HepG2 (cell line): Measurements from ENCODE around the gene DPP7. TPM values are rescaled to one million over a fixed set of nuclear protein-coding genes. Genes with fewer than 3 reads are reported as not detected.

Experiments
- ATAC-seq: fragments of 200-7000 bp; cut with Tn5 transposase; 3 replicates; pipeline ENCODE4 v1.9.1; 2020; ENCODE audit warnings: mild to moderate bottlenecking, moderate library complexity
- BruUV-seq: library from RNA; stranded (reverse); fragments of 400-500 nt; replicated peaks from 2 replicates; lab custom pipeline; 2021; lab: Mats Ljungman, UMichigan
- CTCF ChIA-PET: fragments of 300-600 bp; formaldehyde crosslinking; extraction: SDS; loops from one replicate; lab custom pipeline; 2021; ENCODE audit warnings: low total read pairs, inconsistent platforms, low intra/inter-chr PET ratio; lab: Yijun Ruan, JAX
- POLR2A ChIA-PET: fragments of 350-600 bp; sonication (Branson Sonifier 250); formaldehyde crosslinking; loops from one replicate; lab custom pipeline; 2020; ENCODE audit warnings: antibody characterized with exemption, inconsistent platforms; lab: Yijun Ruan, JAX
- DNase-seq: peaks from one replicate; pipeline ENCODE4 v3.0.0-alpha.2; 2015; ENCODE audit warnings: low spot score
- FAIRE-seq: peaks from 3 replicates; lab custom pipeline; 2011; peaks lifted over from hg19 to GRCh38; lab: Jason Lieb, UNC
- H2AFZ ChIP-seq: one replicate; pipeline ENCODE4 v1.6.1; 2011; ENCODE audit warnings: low read length, inconsistent platforms
- H3K27ac ChIP-seq: fragments of 300-600 bp; 3 replicates; pipeline ENCODE4 v1.8.0; 2011; ENCODE audit warnings: mixed run types, mild to moderate bottlenecking, mixed read lengths, low read length, inconsistent platforms; ENCODE audit not compliant: insufficient read depth; ENCODE audit errors: extremely low read length
- H3K27me3 ChIP-seq, 2 experiments: fragments of 200-600 bp in 1 of 2; 2 replicates in 1 of 2; 3 replicates in 1 of 2; pipeline versions ENCODE4 v1.6.0 to v1.8.0; 2011; ENCODE audit warnings: low read length in 2 of 2, mild to moderate bottlenecking in 2 of 2, moderate library complexity in 2 of 2, inconsistent platforms in 1 of 2; ENCODE audit not compliant: insufficient read depth in 2 of 2, control insufficient read depth in 1 of 2
- H3K36me3 ChIP-seq, 2 experiments: fragments of 200-600 bp in 1 of 2; replicated peaks in 1 of 2; 2 replicates in 1 of 2; 3 replicates in 1 of 2; pipeline versions ENCODE4 v1.5.1 to v1.8.0; 2011; ENCODE audit warnings: low read length in 2 of 2, inconsistent platforms in 1 of 2; ENCODE audit not compliant: insufficient read depth in 2 of 2, control insufficient read depth in 1 of 2
- H3K4me1 ChIP-seq: 2 replicates; pipeline ENCODE4 v1.5.1; 2012; ENCODE audit warnings: low read length, inconsistent platforms; ENCODE audit not compliant: insufficient read depth
- H3K4me2 ChIP-seq: 2 replicates; pipeline ENCODE4 v1.6.0; 2011; ENCODE audit warnings: low read depth, low read length, inconsistent platforms
- H3K4me3 ChIP-seq, 3 experiments: fragments of 200-600 bp in 1 of 3; sonication (generic), shearing (Covaris generic) in 1 of 3; replicated peaks in 1 of 3; 2 replicates each; pipeline ENCODE4 v1.5.1; 2011 to 2016; ENCODE audit warnings: low read length in 3 of 3, inconsistent platforms in 2 of 3, low read depth in 2 of 3, mild to moderate bottlenecking in 2 of 3, control low read depth in 1 of 3, mixed read lengths in 1 of 3; ENCODE audit not compliant: insufficient read depth in 1 of 3
- H3K79me2 ChIP-seq: one replicate; pipeline ENCODE4 v1.6.1; 2011; ENCODE audit warnings: low read length, inconsistent platforms; ENCODE audit not compliant: insufficient read depth
- H3K9ac ChIP-seq: 2 replicates; pipeline ENCODE4 v1.6.0; 2011; ENCODE audit warnings: mild to moderate bottlenecking, low read depth, low read length, inconsistent platforms; ENCODE audit not compliant: insufficient read depth
- H3K9me3 ChIP-seq: 2 replicates; pipeline ENCODE4 v1.5.1; 2012; ENCODE audit warnings: mild to moderate bottlenecking, low read length
- H4K20me1 ChIP-seq: 2 replicates; pipeline ENCODE4 v1.6.0; 2011; ENCODE audit warnings: inconsistent platforms, mild to moderate bottlenecking, low read length, moderate library complexity; ENCODE audit not compliant: insufficient read depth
- MTA1 ChIP-seq: sonication (generic); formaldehyde crosslinking; IDR thresholded peaks from 2 replicates; pipeline ENCODE4 v1.4.0; 2020; ENCODE audit warnings: missing genetic modification reagents, mild to moderate bottlenecking, borderline replicate concordance
- ZBTB33 ChIP-seq: sonication (generic); formaldehyde crosslinking; IDR thresholded peaks from 2 replicates; pipeline ENCODE4 v1.4.0; 2020; ENCODE audit warnings: missing genetic modification reagents
- WGBS: methylation state at CpG from one replicate; pipeline ENCODE4 v1.1.6; 2017; ENCODE audit warnings: low lambda C conversion rate; 5-methylcytosine and 5-hydroxymethylcytosine counted together
- in situ Hi-C: cut with HindIII; loops from 2 replicates; pipeline ENCODE4 v1.10.0; 2017; ENCODE audit warnings: low pct_unique_long_range_greater_than_20kb; ENCODE audit not compliant: extremely low pct_ligation_motif_present
- intact Hi-C: fragments of 100-400 bp; cut with micrococcal nuclease; formaldehyde crosslinking; loops from one replicate; pipeline ENCODE4 v1.10.0; 2022; ENCODE audit not compliant: unreplicated experiment
- polyA plus RNA-seq, 8 experiments: library from polyadenylated mRNA; depleted of rRNA in 3 of 8; stranded (reverse) in 7 of 8; unstranded in 1 of 8; fragments of >200 nt; fragmentation: Illumina TruSeq in 4 of 8; extraction: Trizol in 4 of 8; gene quantifications; 2 replicates each; pipeline versions ENCODE4 v1.2.1 to v1.2.3, GENCODE V29; 2011 to 2016; ENCODE audit warnings: low read depth in 4 of 8, missing spikeins in 1 of 8, mixed read lengths in 1 of 8; ENCODE audit not compliant: insufficient read depth in 1 of 8
- total RNA-seq, 5 experiments: library from RNA; depleted of rRNA; stranded (reverse); fragments of >200 nt; fragmentation: Illumina TruSeq; extraction: Trizol; gene quantifications; 2 replicates each; pipeline ENCODE4 v1.2.3, GENCODE V29; 2016; ENCODE audit warnings: low read depth in 1 of 5

DPP7 gene
- total and polyA plus RNA-seq, 2 of the 13 experiments (the other 11 are each of a cell fraction or from before 2014, with no cell fraction given): 1.2 to 4.5 TPM

GRCh38 chr9:137113385-137114159, 961 bp downstream of the DPP7 start:
- TF ChIP-seq ZBTB33: peak; percentile 91
- TF ChIP-seq MTA1: no peak
- H3K79me2 ChIP-seq: no peaks in the 10 kb centered on the region
- no peaks in the 10 kb centered on the region for H3K27me3 ChIP-seq
- peaks cover 64% of the 10 kb centered on the region for H3K4me1 ChIP-seq
- FAIRE-seq: no peak
- no peak for ATAC-seq
- H4K20me1 ChIP-seq: no peaks in the 10 kb centered on the region
- no peak overlapping the region for H3K9ac ChIP-seq
- no peak overlapping the region for H3K4me2 ChIP-seq
- POLR2A ChIA-PET: no interaction called here
- H3K27ac ChIP-seq: no peak overlapping the region
- H3K36me3 ChIP-seq: 0 out of 5 replicates have a peak, but pooled peaks cover 0 to 3% of the 10 kb centered on the region in 2 experiments
- WGBS: 96% methylated on average over 48 of the region's 66 CpGs
- no peaks in the 10 kb centered on the region for H3K9me3 ChIP-seq
- no peak for DNase-seq
- BruUV-seq: no TSS peak
- H2AFZ ChIP-seq: no peak overlapping the region
- CTCF ChIA-PET: no interaction called here
- in situ Hi-C loops: loop anchor here (5.0 kb wide), 1 partner anchor 114 kb away; the partner anchor contains the start of genes CYSRT1 and RNF224
- intact Hi-C loops: loop anchor here (10.0 kb wide), 1 partner anchor 61 kb away; the partner anchor contains the start of genes LRRC26 and TMEM210
- no peak overlapping the region for H3K4me3 ChIP-seq
